AG10803 (cell line): ENCODE results near the gene CFAP251.
"Not testable (repeated sequence)": the region's sequence is repeated elsewhere in the genome, so short reads cannot be mapped to it uniquely, and the experiment has no call there.

Experiments
- DNase-seq: peaks from one replicate; pipeline ENCODE4 v3.0.0; 2010; ENCODE audit warnings: low read depth
- H3K4me3 ChIP-seq: 2 replicates; pipeline ENCODE4 v1.5.1; 2011; ENCODE audit warnings: mild to moderate bottlenecking, low read length, control low read depth
- TF ChIP-seq, protein P1 (sequence below): conservative IDR thresholded peaks from 2 replicates; pipeline ENCODE4 v1.5.1; 2011; ENCODE audit warnings: mild to moderate bottlenecking, low read length, control low read depth, inconsistent platforms

The CFAP251 gene

DNA sequence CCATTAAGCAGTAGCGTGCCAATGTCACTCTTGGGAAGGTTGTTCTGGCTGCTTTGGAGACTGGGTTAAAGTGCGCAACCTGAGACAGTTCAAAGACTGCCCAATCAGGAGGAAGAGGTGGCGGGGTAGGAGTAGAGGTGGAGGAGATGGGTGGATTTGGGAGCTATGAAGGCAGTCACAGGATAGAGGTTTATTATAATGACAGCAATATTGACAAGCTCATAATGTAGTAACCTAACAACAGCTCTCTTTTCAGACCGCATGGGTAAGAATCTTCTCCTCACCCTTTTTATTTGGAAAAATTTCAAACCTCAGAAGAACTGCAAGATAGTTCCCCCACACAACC lies 35.1 kb upstream of the CFAP251 start:
- DNase-seq = no peak
- TF ChIP-seq, protein P1, sequence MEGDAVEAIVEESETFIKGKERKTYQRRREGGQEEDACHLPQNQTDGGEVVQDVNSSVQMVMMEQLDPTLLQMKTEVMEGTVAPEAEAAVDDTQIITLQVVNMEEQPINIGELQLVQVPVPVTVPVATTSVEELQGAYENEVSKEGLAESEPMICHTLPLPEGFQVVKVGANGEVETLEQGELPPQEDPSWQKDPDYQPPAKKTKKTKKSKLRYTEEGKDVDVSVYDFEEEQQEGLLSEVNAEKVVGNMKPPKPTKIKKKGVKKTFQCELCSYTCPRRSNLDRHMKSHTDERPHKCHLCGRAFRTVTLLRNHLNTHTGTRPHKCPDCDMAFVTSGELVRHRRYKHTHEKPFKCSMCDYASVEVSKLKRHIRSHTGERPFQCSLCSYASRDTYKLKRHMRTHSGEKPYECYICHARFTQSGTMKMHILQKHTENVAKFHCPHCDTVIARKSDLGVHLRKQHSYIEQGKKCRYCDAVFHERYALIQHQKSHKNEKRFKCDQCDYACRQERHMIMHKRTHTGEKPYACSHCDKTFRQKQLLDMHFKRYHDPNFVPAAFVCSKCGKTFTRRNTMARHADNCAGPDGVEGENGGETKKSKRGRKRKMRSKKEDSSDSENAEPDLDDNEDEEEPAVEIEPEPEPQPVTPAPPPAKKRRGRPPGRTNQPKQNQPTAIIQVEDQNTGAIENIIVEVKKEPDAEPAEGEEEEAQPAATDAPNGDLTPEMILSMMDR = no peak
- no peak overlapping the region for H3K4me3 ChIP-seq

DNA sequence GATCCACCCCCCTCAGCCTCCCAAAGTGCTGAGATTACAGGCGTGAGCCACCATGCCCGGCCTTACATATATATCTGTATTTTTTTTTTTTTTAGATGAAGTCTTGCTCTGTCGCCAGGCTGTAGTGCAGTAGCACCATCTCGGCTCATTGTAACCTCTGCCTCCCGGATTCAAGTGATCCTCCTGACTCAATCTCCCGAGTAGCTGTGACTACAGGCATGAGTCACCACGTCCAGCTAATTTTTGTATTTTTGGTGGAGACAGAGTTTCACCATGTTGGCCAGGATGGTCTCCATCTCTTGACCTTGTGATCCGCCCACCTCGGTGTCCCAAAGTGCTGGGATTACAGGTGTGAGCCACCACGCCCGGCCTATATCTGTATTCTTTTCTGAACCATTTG lies 33.3 kb upstream of the CFAP251 start:
- not testable (repeated sequence) for H3K4me3 ChIP-seq
- peak; percentile 23 for DNase-seq

DNA sequence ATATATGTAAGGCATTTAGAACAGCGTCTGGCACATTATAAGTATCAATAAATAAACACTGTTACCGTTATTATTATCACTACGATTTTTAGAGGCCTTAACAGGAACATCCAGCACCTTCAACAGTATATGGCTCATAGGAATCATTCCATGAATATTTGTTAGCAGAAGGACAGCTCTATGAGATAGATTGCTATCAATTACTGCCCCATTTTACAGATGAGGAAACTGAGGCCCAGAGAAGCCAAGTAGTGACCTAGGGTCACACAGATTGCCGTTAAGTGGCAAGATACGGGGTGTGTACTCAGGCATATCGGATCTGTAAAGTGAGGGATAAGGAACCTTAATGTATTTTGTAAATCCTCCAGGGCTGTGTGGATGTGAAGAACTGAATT lies 30.3 kb upstream of the CFAP251 start:
- no peak for DNase-seq
- peak overlapping the region; percentile 97 for H3K4me3 ChIP-seq
- TF ChIP-seq, protein P1 = no peak

DNA sequence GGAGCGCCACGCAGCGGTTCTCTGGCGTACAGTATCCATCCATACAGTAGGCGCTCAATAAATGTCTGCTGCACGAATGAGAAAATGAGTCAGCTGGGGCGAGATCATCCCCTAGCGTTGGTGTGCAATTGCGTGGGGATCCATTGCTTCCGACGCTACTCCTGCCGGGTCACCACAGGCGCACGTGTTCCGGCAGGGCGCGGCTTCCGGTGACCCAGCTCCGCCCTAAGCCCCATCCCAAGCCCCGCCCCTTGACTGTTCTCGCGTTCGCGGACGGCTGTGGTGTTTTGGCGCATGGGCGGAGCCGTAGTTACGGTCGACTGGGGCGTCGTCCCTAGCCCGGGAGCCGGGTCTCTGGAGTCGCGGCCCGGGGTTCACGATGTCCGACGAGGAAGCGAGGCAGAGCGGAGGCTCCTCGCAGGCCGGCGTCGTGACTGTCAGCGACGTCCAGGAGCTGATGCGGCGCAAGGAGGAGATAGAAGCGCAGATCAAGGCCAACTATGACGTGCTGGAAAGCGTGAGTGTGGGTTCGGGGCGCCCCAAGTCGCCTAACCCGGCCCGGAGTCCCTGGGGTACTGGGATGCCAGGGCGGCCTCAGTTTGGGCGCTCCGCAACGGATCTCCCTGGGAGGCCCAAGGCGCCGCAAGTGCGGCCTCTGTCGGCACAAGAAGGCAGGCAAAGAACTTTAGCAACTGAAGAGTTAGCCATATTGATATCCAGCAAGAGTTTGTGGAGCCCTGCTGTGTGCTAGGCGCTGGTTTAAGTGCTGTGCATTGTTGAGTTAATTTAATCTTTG lies 29.7 kb upstream of the CFAP251 start, which contains the start of gene PSMD9:
PSMD9 (plus strand) TSS at position 313 of the 796 bp plus-strand sequence; CDS start at position 380, 67 bp downstream.
- TF ChIP-seq, protein P1 = peak; percentile 84
- H3K4me3 ChIP-seq = peak within 1 kb of the TSS; percentile 97

DNA sequence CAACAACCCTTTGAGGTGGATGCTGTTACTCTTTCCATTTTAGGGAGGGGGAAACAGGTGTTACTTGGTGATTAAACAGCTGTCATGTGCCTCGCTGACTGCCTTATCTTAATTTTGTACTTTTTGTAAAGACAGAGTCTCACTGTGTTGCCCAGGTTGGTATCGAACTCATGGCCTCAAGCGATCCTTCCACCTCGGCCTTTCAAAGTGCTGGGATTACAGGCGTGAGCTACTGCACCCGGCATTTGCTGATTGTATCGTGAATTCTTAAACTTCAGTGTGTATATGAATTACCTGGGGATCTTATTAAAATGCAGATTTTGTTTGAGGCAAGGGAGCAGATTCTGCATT lies 29.1 kb upstream of the CFAP251 start:
- TF ChIP-seq, protein P1 = no peak
- H3K4me3 ChIP-seq = peak overlapping the region; percentile 97
- DNase-seq = no peak

More for the DNA sequence above, 29.7 kb upstream of the CFAP251 start, which contains the start of gene PSMD9:
- peak; percentile 97 for DNase-seq

DNA sequence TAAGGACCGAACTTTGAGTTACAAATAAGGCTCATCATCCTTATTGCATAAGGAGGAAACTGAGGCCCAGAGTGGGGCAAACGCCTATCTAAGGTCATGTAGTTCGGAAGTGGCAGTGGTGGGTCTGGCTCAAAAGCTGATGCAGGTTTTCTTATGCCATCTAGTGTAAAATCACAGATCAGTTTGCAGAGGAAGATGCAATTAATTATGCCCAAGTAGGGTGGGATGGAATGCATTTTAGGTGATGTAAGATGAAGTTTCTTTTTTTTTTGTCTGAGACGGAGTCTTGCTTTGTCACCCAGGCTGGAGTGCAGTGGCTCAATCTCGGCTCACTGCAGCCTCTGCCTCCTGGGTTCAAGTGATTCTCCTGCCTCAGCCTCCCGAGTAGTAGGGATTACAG lies 28.7 kb upstream of the CFAP251 start:
- peak; percentile 65 for DNase-seq
- TF ChIP-seq, protein P1 = 0 out of 2 replicates have a peak, but pooled peaks have one; percentile 16
- peak overlapping the region; percentile 97 for H3K4me3 ChIP-seq

DNA sequence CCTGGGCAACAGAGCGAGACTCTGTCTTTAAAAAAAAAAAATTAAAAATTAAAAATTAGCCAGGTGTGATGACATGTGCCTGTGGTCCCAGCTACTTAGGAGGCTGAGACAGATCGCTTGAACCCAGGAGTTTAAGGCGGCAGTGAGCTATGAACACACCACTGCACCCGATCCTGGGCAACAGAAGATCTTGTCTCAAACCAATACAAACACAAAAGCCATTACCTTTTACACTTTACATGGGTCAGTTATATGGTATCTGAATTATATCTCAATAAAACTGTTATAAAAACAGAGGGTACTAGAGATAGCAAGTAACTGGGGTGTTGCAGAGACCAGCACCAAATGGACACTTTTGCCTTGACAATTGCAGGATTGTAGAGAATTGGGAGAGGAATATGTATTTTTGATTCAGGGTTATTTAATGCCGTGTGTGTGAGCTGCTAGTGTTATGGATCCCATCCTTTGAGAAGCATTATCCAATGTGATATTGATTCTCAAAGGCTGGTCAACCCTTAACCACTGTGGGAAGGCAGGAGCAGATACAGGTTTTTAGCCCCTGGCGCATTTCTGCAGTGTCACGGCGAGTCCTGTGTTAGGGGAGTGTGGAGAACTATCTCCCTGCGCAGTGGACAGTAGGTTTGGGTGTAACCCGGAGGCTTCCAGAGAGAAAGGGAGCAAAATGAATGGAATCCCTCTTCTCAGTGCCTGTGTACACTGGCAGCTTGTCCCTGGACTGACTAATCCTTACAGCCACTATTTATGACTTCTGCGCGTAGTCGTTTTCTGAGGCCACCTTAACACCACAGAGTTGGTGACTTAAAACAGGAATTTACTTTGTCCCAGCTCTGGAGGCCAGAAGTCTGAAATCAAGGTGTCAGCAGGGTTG lies 25.5 kb upstream of the CFAP251 start:
- no peak for DNase-seq
- TF ChIP-seq, protein P1 = no peak

More for the DNA sequence above, 25.5 kb upstream of the CFAP251 start:
- H3K4me3 ChIP-seq = no peak overlapping the region
